Activated naive CD8-positive, alpha-beta T cell treated with anti-CD3 and anti-CD28 coated beads, Interleukin-2, amount 10 ng/mL, durations not matched to agents 7 days and 5 days (primary cell): ENCODE results near the gene DNAJC18. TPM values are rescaled to one million over a fixed set of nuclear protein-coding genes. Genes with fewer than 3 reads are reported as not detected.

Experiments
- ATAC-seq: fragments of 150-1000 bp; cut with Tn5 transposase; one replicate; pipeline ENCODE4 v1.10.0; 2021; ENCODE audit warnings: low read depth, moderate library complexity
- POLR2A ChIA-PET: fragments of 350-600 bp; sonication (Branson Sonifier 250); formaldehyde crosslinking; loops from one replicate; lab custom pipeline; 2021; ENCODE audit warnings: antibody characterized with exemption; lab: Charles Lee
- DNase-seq: peaks from one replicate; pipeline ENCODE4 v3.0.0; 2021
- H3K27ac Mint-ChIP-seq: one replicate; pipeline ENCODE4 v1.8.0; 2022; ENCODE audit warnings: mild to moderate bottlenecking, mixed read lengths
- H3K27me3 Mint-ChIP-seq: one replicate; pipeline ENCODE4 v1.8.0; 2022; ENCODE audit warnings: mild to moderate bottlenecking, moderate library complexity, mixed read lengths
- H3K36me3 Mint-ChIP-seq: one replicate; pipeline ENCODE4 v1.8.0; 2021; ENCODE audit warnings: mild to moderate bottlenecking, mixed read lengths
- H3K4me1 Mint-ChIP-seq: one replicate; pipeline ENCODE4 v1.8.0; 2021; ENCODE audit warnings: mixed read lengths
- H3K4me3 Mint-ChIP-seq: one replicate; pipeline ENCODE4 v1.8.0; 2022; ENCODE audit warnings: mild to moderate bottlenecking, moderate library complexity, mixed read lengths
- H3K9me3 Mint-ChIP-seq: one replicate; pipeline ENCODE4 v1.8.0; 2021; ENCODE audit warnings: mixed read lengths
- total RNA-seq, 2 experiments: library from RNA; stranded (reverse); gene quantifications; one replicate each; pipeline ENCODE4 v1.2.3, GENCODE V29; 2021

DNAJC18 gene
- total RNA-seq, 2 experiments from 2014 or later: 4.2 to 5.7 TPM

GRCh38 chr5:139474890-139475791 lies 35.8 kb upstream of the DNAJC18 start:
- DNase-seq (no peak), ATAC-seq (peak; percentile 40)
- H3K4me3 Mint-ChIP-seq: peak overlapping the region; percentile 56
- peaks cover 21% of the 10 kb centered on the region for H3K36me3 Mint-ChIP-seq
- H3K9me3 Mint-ChIP-seq: no peaks in the 10 kb centered on the region
- peak overlapping the region; percentile 75 for H3K27ac Mint-ChIP-seq
- POLR2A ChIA-PET: interaction anchor here (0.6 to 0.9 kb wide), 2 partner anchors 13 to 17 kb away, joined by 4 to 6 read pairs; no protein-coding TSS in a partner anchor
- peaks cover 46% of the 10 kb centered on the region for H3K4me1 Mint-ChIP-seq
- H3K27me3 Mint-ChIP-seq: no peaks in the 10 kb centered on the region

DNA sequence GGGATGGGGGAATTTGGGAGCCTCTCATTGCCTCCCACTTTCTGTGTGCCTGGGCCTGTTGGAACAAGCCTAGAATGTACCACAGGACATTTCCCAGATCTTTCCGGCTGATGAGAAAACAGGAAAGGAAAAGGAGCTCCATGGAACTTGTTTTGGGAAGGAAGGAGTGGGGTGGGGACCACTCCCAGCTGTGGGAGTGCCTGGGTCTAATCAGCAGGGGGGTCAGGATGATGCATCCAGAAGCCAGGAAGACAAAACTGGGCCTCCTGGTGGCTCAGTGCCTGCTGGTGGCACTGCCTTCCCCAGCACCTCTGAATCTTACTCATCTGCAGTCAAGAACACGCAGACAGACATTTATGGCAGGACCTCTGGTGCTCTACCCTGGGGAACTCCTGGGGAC lies 34.2 kb upstream of the DNAJC18 start:
- H3K9me3 Mint-ChIP-seq: no peaks in the 10 kb centered on the region
- peaks cover 53% of the 10 kb centered on the region for H3K4me1 Mint-ChIP-seq
- peaks cover 2% of the 10 kb centered on the region for H3K27me3 Mint-ChIP-seq
- POLR2A ChIA-PET: interaction anchor here (2.1 kb wide), 1 partner anchor 9 kb away, joined by 11 read pairs; the partner anchor contains the start of gene STING1
- no peak overlapping the region for H3K4me3 Mint-ChIP-seq
- peaks cover 15% of the 10 kb centered on the region for H3K36me3 Mint-ChIP-seq
- no peak for DNase-seq
- H3K27ac Mint-ChIP-seq: peak overlapping the region; percentile 44
- no peak for ATAC-seq

DNA sequence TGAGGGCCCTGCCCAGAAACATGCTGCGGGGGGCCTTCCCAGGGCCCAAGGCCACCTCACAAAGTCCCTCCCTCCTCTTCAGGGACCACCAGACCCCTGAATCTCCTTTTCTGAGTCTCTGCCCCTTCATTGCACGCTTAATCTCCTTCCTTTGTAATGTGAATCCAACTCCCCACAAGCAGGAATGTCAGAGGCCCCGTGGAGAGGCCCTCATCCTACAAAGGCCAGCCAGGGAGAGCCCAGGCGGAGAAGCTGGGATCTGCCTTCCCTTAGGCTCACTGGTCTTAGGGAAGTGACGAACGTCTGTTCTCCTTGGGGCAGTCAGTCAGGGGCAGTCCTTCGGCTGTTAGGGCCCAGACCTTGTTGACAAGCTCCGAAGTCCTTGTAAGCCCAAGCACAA lies 33.8 kb upstream of the DNAJC18 start:
- no peak for DNase-seq
- ATAC-seq: no peak
- H3K27ac Mint-ChIP-seq: peak overlapping the region; percentile 26
- peaks cover 2% of the 10 kb centered on the region for H3K27me3 Mint-ChIP-seq
- H3K36me3 Mint-ChIP-seq: peaks cover 12% of the 10 kb centered on the region
- no peak overlapping the region for H3K4me3 Mint-ChIP-seq
- no peaks in the 10 kb centered on the region for H3K9me3 Mint-ChIP-seq
- POLR2A ChIA-PET: interaction anchor here (2.1 kb wide), 1 partner anchor 9 kb away, joined by 11 read pairs; the partner anchor contains the start of gene STING1
- H3K4me1 Mint-ChIP-seq: peaks cover 57% of the 10 kb centered on the region

DNA sequence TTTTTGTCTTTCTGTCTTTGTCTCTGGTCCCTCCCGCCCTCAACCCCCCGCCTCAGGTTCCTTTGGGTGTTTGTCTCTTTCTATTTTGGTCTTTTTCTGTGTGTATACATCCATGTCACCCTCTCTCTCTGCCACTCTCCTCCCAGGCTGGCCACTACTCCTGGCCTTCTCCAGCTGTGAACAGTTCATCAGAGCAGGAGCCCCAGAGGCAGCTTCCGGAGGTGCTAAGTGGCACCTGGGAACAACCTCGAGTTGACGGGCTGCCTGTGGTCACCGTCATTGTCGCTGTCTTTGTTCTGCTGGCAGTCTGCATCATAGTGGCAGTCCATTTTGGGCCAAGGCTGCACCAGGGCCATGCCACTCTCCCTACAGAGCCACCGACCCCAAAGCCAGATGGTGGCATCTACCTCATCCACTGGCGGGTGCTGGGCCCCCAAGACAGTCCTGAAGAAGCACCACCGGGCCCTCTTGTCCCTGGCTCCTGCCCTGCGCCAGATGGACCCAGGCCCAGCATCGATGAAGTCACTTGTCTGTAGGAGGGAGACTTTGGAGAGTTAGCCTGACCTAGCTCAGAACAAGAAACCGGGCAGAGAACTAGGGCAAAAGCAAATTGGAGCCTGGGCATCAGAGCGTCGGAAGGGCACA lies 33.2 kb upstream of the DNAJC18 start:
- H3K4me3 Mint-ChIP-seq: peak overlapping the region; percentile 64
- no peak for ATAC-seq
- peaks cover 2% of the 10 kb centered on the region for H3K27me3 Mint-ChIP-seq
- H3K36me3 Mint-ChIP-seq: peaks cover 12% of the 10 kb centered on the region
- H3K27ac Mint-ChIP-seq: peak overlapping the region; percentile 78
- no peak for DNase-seq
- H3K9me3 Mint-ChIP-seq: no peaks in the 10 kb centered on the region
- POLR2A ChIA-PET: interaction anchor here (0.5 to 2.1 kb wide), 3 partner anchors 10 to 99 kb away, joined by 3 to 11 read pairs (median 4); partner anchors contain the start of gene STING1
- peaks cover 57% of the 10 kb centered on the region for H3K4me1 Mint-ChIP-seq

DNA sequence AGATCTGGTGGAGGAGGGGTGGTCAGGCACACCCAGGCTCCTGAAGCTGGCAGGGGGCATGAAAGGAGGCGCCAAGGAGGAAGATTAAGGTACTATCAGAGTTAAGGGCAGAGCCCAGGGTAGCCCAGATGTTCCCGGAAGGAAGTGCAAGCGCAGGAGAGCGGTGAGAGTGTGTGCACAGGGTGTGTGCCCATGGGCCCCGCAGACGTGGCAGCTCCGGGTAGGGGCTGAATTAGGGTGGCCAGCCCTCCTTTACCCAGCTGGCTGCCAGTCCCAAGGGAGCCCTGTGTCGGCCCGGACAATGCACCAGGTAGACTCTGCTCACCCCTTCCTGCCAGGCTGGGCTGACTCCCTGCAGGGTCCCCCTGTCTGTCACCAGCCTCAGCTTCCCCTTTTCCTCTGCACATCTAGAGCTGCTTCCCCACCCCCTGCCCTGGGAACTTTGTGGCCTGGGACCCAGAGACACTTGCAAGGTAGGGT lies 31.5 kb upstream of the DNAJC18 start, which contains the start of gene SMIM33:
TSS of gene SMIM33 (plus strand) at position 184 of the 480 bp plus-strand sequence. CDS start at position 302, 118 bp downstream.
- peaks cover 52% of the 10 kb centered on the region for H3K4me1 Mint-ChIP-seq
- peak; percentile 64 for DNase-seq
- H3K4me3 Mint-ChIP-seq: peak within 1 kb of the TSS; percentile 93
- peak within 1 kb of the TSS; percentile 98 for H3K27ac Mint-ChIP-seq
- ATAC-seq: peak; percentile 77
- H3K27me3 Mint-ChIP-seq: peaks cover 2% of the 10 kb centered on the region
- H3K36me3 Mint-ChIP-seq: peaks cover 12% of the 10 kb centered on the region
- POLR2A ChIA-PET: interaction anchor here (0.7 to 2.1 kb wide), 6 partner anchors 11 to 79 kb away, joined by 3 to 26 read pairs (median 8); partner anchors contain the start of genes DNAJC18 and STING1
- H3K9me3 Mint-ChIP-seq: no peaks in the 10 kb centered on the region

DNA sequence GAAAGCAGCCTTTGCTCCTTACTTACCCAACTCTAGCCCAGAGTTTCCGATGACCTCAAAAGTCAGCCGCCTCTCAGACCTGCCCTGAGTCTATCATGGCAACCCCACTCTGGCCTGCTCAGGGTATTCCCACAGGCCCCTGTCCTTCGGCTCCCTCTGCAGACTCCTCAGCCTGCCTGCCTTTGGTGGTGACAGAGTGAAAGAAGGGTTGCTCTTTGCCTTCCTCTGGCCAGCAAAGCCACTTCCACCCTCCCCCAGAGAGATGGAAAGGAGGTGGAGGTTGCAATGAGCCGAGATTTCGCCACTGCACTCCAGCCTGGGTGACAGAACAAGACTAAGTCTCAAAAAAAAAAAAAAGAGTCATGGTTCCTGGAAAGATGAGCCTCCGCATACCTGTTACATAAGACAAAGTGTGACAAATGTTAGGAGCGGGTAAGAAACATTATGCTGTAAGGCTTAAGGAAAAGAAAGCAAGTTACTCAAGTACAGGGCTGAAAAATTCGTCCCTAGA lies 29.2 kb upstream of the DNAJC18 start:
- Mint-ChIP-seq H3K27ac (peak overlapping the region; percentile 20), H3K27me3 (peaks cover 12% of the 10 kb centered on the region), H3K9me3 (no peaks in the 10 kb centered on the region), H3K36me3 (no peaks in the 10 kb centered on the region), H3K4me3 (peak overlapping the region; percentile 21), H3K4me1 (peaks cover 37% of the 10 kb centered on the region)
- peak; percentile 30 for ATAC-seq
- no peak for DNase-seq
- POLR2A ChIA-PET: no interaction called here

DNA sequence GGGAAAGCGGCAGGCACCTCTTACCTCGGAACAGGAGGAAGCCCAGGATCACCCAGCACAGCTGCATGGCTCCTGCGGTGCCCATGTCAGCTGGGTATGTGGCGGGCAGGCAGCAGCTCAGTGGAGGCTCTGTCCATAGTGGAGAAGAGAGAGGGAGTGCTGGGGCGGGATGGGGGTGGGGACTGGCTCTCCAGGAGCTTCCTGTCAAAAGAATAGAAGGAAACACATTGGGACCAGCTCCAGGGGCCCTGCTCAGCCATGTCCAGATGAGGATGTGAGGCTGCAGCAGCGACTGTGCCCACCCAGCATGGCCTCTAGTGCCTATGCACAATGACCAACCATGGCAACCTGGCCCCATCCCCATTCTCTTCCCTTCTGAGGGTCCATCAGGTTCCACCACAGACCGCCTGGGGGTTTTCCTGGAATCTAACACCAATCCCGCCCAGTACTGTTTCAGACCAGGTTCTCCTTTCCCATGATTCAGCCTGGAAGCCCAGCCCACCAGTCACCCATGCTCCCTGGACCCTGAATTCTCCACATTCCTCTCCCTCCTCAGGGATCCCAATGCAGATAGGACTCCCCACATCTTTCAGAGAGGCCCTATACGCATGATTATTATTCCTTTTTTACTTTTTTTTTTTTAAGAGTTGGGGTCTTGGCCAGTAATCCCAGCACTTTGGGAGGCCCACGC lies 23.4 kb upstream of the DNAJC18 start, which contains the start of gene ECSCR:
TSS of gene ECSCR (minus strand) at position 158 of the 691 bp plus-strand sequence. CDS start at position 85, 73 bp downstream.
- H3K27ac Mint-ChIP-seq: no peak within 1 kb of the TSS
- H3K4me1 Mint-ChIP-seq: peaks cover 20% of the 10 kb centered on the region
- no peaks in the 10 kb centered on the region for H3K9me3 Mint-ChIP-seq
- no peak for ATAC-seq
- H3K27me3 Mint-ChIP-seq: peaks cover 20% of the 10 kb centered on the region
- no peaks in the 10 kb centered on the region for H3K36me3 Mint-ChIP-seq
- H3K4me3 Mint-ChIP-seq: no peak within 1 kb of the TSS
- no peak for DNase-seq
- POLR2A ChIA-PET: no interaction called here

DNA sequence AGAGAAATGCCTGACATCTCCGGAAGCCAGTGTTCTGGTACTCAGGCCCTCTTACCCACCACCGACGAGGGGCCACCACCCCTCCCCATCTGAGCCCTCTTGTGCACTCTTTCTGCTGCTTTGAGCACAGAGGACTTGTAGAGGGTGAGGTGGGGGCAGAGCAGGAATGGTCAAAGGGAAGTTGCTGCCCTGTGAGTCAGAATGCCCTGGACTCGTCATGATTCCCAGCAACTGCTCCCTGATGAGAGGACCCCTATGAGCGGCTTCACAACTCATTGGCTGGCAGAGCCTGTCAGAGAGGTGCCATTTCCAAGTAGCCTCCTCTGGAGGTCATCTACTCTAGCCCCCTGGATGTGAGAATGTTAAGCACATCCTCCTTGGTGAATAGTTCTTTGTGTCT lies 22.4 kb upstream of the DNAJC18 start:
- Mint-ChIP-seq H3K4me1 (peaks cover 28% of the 10 kb centered on the region), H3K36me3 (no peaks in the 10 kb centered on the region), H3K4me3 (no peak overlapping the region), H3K27ac (no peak overlapping the region), H3K9me3 (no peaks in the 10 kb centered on the region), H3K27me3 (peaks cover 20% of the 10 kb centered on the region)
- POLR2A ChIA-PET: interaction anchor here (1.1 kb wide), 1 partner anchor 13 kb away, joined by 4 read pairs; no protein-coding TSS in a partner anchor
- DNase-seq: no peak
- ATAC-seq: no peak

GRCh38 chr5:139461176-139461575 lies 21.9 kb upstream of the DNAJC18 start:
- H3K4me3 Mint-ChIP-seq: no peak overlapping the region
- POLR2A ChIA-PET: interaction anchor here (1.1 to 2.4 kb wide), 2 partner anchors 9 to 14 kb away, joined by 4 to 8 read pairs; partner anchors contain the start of gene SMIM33
- no peak for DNase-seq
- no peaks in the 10 kb centered on the region for H3K36me3 Mint-ChIP-seq
- no peak overlapping the region for H3K27ac Mint-ChIP-seq
- H3K27me3 Mint-ChIP-seq: peaks cover 20% of the 10 kb centered on the region
- H3K4me1 Mint-ChIP-seq: peaks cover 32% of the 10 kb centered on the region
- no peaks in the 10 kb centered on the region for H3K9me3 Mint-ChIP-seq
- no peak for ATAC-seq

- POLR2A ChIA-PET: interaction anchor here (2.4 kb wide), 1 partner anchor 10 kb away, joined by 8 read pairs; the partner anchor contains the start of gene SMIM33
- Mint-ChIP-seq H3K4me3 (no peak overlapping the region), H3K4me1 (peaks cover 32% of the 10 kb centered on the region), H3K27me3 (peaks cover 20% of the 10 kb centered on the region), H3K36me3 (no peaks in the 10 kb centered on the region), H3K27ac (peak overlapping the region; percentile 30), H3K9me3 (no peaks in the 10 kb centered on the region)
- no peak for DNase-seq
- no peak for ATAC-seq
Measured at GRCh38 chr5:139460455-139460854, 21.1 kb upstream of the DNAJC18 start.

DNA sequence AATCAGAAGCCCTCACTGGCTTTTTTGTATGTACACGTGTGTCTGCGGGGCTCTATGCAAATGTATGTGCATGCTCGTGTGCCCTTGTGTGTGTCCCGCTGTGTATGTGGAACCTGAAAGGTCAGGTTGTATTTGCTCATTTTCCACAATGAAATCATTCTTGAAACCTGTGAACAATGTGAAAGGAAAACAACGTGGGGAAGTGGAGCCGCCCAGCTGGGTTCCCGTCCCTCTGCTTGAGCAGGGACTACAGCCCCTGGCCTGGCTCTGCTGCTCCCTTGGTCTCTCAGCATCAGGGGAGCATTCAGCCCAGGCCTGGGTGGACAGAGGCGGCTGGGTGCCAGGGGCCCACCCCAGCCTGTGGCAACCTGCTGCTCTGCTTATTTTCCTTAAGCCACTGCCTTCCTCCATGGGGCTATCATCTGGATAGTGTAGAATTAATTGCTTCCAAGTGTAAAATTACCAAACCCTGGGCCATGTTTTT lies 20.2 kb upstream of the DNAJC18 start:
- Mint-ChIP-seq H3K27me3 (peaks cover 16% of the 10 kb centered on the region), H3K36me3 (no peaks in the 10 kb centered on the region), H3K27ac (peak overlapping the region; percentile 56), H3K4me1 (peaks cover 34% of the 10 kb centered on the region), H3K4me3 (no peak overlapping the region), H3K9me3 (no peaks in the 10 kb centered on the region)
- ATAC-seq: no peak
- POLR2A ChIA-PET: interaction anchor here (1.5 to 2.6 kb wide), 5 partner anchors 11 to 37 kb away, joined by 3 to 19 read pairs (median 8); partner anchors contain the start of genes DNAJC18, SMIM33 and STING1
- DNase-seq: no peak
